Naive thymus-derived CD8-positive, alpha-beta T cell (primary cell): ENCODE data around the gene SKI. TPM values are rescaled to one million over a fixed set of nuclear protein-coding genes. Genes with fewer than 3 reads are reported as not detected.

ENCODE experiments used
- ATAC-seq, 2 donors: fragments of 150-1000 bp; cut with Tn5 transposase in 1 of 2; sonication (Bioruptor Pico), chemical (Tn5 transposase) in 1 of 2; 1 replicate in 1 of 2; 2 replicates in 1 of 2; pipeline ENCODE4 v1.10.0; 2021; ENCODE audit warnings: mild to moderate bottlenecking in 2 of 2, moderate library complexity in 2 of 2
- POLR2A ChIA-PET: fragments of 350-600 bp; sonication (Branson Sonifier 250); formaldehyde crosslinking; loops from one replicate; lab custom pipeline; 2021; ENCODE audit warnings: antibody characterized with exemption; lab: Charles Lee
- DNase-seq, 10 donors: peaks; one replicate each; pipeline versions ENCODE4 v3.0.0 to v3.0.0-alpha.2; 2020 to 2022
- H3K27ac Mint-ChIP-seq, 10 donors: one replicate each; pipeline ENCODE4 v1.8.0; 2020 to 2022; ENCODE audit warnings: mild to moderate bottlenecking in 10 of 10, mixed read lengths in 10 of 10, moderate library complexity in 4 of 10, inconsistent platforms in 1 of 10
- H3K27me3 Mint-ChIP-seq, 5 donors: one replicate each; pipeline ENCODE4 v1.8.0; 2021 to 2022; ENCODE audit warnings: mixed read lengths in 5 of 5
- H3K36me3 Mint-ChIP-seq, 3 donors: one replicate each; pipeline ENCODE4 v1.8.0; 2020 to 2022; ENCODE audit warnings: mixed read lengths in 3 of 3, mild to moderate bottlenecking in 2 of 3, inconsistent platforms in 1 of 3
- H3K4me1 Mint-ChIP-seq, 4 donors: one replicate each; pipeline ENCODE4 v1.8.0; 2021 to 2022; ENCODE audit warnings: mixed read lengths in 4 of 4
- H3K4me3 Mint-ChIP-seq, 10 donors: one replicate each; pipeline ENCODE4 v1.8.0; 2020 to 2022; ENCODE audit warnings: mild to moderate bottlenecking in 10 of 10, mixed read lengths in 10 of 10, moderate library complexity in 6 of 10, inconsistent platforms in 1 of 10
- H3K9me3 Mint-ChIP-seq, 9 donors: one replicate each; pipeline ENCODE4 v1.8.0; 2020 to 2022; ENCODE audit warnings: mixed read lengths in 9 of 9, mild to moderate bottlenecking in 3 of 9, inconsistent platforms in 1 of 9, moderate library complexity in 1 of 9
- polyA plus RNA-seq, 3 donors: library from polyadenylated mRNA; unstranded; fragments of 300-500 nt; fragmentation: Illumina TruSeq; gene quantifications; one replicate each; pipeline ENCODE4 v1.2.3, GENCODE V29; 2021
- total RNA-seq, 8 experiments: library from RNA in 2 of 8; stranded (reverse) in 2 of 8; gene quantifications; one replicate each; pipeline ENCODE4 v1.2.3 and lab custom pipeline; 2021 to 2026

Gene SKI
- total and polyA plus RNA-seq, 5 experiments from 2014 or later, result 0.30 to 105 (median 0.80) TPM

DNA sequence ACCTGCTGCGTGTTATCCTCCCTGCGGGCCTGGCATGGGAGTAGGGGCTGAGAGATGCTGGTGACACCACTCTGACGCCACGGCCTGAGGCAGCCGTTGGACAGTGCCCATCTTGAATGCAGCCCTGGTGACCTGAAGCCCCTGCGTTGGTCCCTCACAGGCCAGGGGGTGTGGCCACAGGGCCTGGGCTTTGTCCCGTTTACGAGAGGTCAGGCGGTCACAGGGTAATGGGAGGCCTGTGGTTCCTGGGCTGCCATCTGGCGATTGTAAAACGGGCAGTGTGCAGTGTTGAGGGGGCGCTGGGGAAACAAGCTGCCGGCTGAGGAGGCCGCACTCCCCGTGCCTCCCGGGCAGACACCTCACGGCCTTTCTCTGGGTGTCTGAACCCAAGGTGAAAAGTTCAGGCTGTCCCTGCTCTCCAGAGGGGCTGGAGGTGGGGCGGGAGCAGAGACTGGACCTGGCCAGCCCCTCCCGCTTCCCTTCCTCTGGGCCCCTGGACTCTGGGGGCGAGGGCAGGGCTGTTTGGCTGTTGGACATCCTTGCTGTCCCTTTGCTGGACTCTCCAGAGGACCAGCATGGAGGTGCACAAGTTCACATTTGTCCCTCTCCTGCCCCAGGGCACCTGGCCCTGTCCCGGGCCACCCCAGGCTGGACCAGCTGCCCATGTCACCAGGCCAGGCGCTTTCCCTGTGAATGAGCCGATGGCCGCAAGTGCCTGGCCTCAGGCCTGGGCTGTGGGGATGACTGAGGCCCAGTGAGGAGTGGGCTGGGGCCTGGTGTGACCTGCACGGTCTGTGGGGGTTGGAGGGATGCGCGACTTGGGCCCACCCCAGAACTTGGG, 42.4 kb downstream of the SKI start:
- Mint-ChIP-seq H3K27me3 (no peaks in the 10 kb centered on the region), H3K4me3 (peak overlapping the region in 2 of 10 donors; percentile 18 to 54), H3K27ac (peak overlapping the region in 4 of 10 donors; percentile 57 to 71 (median 58)), H3K9me3 (no peaks in the 10 kb centered on the region), H3K4me1 (peaks cover 22 to 84% (median 62%) of the 10 kb centered on the region in 4 donors), H3K36me3 (peaks cover 0 to 2% (median 0%) of the 10 kb centered on the region in 3 donors)
- ATAC-seq (no peak), DNase-seq (no peak)
- POLR2A ChIA-PET, result no interaction called here

DNA sequence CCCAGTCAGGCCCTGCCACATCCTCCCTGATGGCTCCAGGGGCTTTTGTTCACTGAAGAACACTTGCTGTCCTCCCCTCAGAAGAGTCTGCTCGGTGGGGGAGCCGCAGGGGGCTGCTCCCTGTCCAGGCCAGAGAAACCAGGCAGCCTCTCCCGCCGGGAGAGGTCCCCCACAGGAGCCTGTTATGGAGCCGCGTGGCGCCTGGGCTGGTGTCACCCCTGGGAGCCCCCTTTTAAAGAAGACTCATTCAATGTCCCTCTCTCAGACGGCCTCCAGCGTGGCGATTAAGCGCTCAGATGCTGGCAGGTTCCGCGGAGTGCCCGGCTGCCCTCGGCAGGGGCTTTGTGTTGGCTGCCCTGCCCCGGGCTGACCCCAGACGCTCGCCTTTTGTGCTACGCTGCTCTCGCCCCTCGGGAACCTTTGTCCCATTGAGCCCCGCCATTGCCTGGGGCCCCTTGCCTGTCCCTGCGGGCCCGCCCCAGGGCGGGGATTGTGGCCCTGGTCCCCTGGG, 43.1 kb downstream of the SKI start:
- POLR2A ChIA-PET, result no interaction called here
- DNase-seq (no peak), ATAC-seq (no peak)
- H3K27me3 Mint-ChIP-seq, result no peaks in the 10 kb centered on the region
- H3K4me3 Mint-ChIP-seq, result no peak overlapping the region
- no peaks in the 10 kb centered on the region for H3K9me3 Mint-ChIP-seq
- peaks cover 0 to 2% (median 0%) of the 10 kb centered on the region in 3 donors for H3K36me3 Mint-ChIP-seq
- H3K4me1 Mint-ChIP-seq, result peaks cover 24 to 85% (median 63%) of the 10 kb centered on the region in 4 donors
- H3K27ac Mint-ChIP-seq, result peak overlapping the region in 5 of 10 donors; percentile 14 to 65 (median 48)

DNA sequence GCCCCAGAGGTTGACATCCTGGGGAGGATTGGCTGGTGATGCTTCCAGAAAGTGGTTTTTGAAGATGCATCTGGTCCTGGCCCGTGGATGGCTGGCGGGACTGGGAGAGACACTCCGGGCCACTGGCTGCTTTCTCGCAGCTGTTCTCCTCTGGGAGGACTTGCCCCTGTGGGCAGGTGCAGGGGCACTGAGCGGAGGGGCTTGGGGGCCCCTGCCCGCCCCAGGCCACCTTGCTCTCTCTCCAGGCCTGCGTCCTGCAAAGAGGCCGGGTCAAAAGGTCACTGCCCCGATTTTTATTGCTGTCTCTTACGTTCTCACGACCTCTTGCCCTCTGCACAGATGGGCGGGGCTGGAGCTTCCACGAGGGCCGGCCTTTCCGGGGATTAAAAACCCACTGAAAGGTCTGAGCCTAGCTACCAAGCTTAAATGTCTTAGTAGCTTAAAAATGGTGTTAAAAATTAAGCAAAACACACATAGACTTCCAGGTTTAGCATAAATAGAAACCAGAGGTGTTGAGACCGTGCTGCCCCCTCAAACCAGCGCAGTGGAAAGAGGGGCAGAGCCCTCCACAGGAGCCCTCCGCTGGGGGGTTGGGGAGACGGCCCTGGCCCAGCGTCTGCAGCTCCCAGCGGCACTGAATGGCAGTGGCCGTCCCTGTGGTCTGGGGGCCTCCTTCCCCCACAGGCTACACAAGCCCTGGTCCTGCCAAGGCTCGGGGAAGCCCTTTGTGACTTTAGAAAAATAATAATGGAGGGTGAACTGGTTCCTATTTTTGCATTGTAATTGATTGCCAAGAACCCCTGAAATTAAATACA, 43.9 kb downstream of the SKI start:
- no peak for DNase-seq
- Mint-ChIP-seq H3K27me3 (no peaks in the 10 kb centered on the region), H3K4me3 (peak overlapping the region in 3 of 10 donors; percentile 36 to 48 (median 43)), H3K36me3 (peaks cover 0 to 2% (median 0%) of the 10 kb centered on the region in 3 donors), H3K9me3 (no peaks in the 10 kb centered on the region), H3K4me1 (peaks cover 27 to 85% (median 63%) of the 10 kb centered on the region in 4 donors), H3K27ac (peak overlapping the region in 6 of 10 donors; percentile 27 to 84 (median 60))
- ATAC-seq, result no peak
- POLR2A ChIA-PET, result no interaction called here

DNA sequence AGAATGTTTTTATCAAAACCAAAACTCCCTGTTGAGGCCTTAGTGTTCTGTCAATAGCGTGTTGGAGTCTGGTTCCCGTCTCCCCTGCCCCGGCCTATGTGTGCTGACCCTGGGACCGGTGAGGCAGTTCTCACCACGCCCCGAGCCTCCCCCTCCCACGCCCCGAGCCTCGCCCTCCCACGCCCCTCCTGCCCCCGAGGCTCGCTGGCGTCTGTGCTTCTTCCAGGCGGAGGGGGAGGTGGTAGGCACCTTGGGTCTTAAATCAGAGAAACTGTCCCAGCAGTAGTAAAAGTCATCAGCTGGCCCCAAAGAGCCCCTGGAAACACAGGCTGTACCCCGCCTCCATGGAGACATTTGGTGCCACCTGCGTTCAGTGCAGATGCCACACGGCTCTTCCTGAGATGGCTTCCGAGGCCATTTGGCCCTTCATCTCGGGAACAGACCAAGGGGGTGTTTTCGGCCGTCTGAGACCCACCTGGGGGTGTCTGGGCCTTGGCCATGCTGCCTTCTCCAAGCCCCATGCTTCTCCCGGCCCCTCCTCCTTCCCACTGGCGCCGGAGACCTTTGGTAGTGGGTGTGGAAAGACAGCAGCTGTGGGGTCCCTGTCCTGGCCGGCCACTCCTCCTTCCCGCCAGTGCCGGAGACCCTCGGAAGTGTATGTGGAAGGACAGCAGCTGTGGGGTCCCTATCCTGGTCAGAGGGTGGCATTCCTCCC, 44.7 kb downstream of the SKI start:
- DNase-seq (no peak), ATAC-seq (no peak)
- Mint-ChIP-seq H3K9me3 (no peaks in the 10 kb centered on the region), H3K4me1 (peaks cover 33 to 86% (median 68%) of the 10 kb centered on the region in 4 donors), H3K36me3 (peaks cover 0 to 8% (median 0%) of the 10 kb centered on the region in 3 donors), H3K27me3 (no peaks in the 10 kb centered on the region), H3K4me3 (peak overlapping the region in 4 of 10 donors; percentile 11 to 78 (median 20)), H3K27ac (peak overlapping the region in 6 of 10 donors; percentile 22 to 88 (median 55))
- POLR2A ChIA-PET, result no interaction called here

DNA sequence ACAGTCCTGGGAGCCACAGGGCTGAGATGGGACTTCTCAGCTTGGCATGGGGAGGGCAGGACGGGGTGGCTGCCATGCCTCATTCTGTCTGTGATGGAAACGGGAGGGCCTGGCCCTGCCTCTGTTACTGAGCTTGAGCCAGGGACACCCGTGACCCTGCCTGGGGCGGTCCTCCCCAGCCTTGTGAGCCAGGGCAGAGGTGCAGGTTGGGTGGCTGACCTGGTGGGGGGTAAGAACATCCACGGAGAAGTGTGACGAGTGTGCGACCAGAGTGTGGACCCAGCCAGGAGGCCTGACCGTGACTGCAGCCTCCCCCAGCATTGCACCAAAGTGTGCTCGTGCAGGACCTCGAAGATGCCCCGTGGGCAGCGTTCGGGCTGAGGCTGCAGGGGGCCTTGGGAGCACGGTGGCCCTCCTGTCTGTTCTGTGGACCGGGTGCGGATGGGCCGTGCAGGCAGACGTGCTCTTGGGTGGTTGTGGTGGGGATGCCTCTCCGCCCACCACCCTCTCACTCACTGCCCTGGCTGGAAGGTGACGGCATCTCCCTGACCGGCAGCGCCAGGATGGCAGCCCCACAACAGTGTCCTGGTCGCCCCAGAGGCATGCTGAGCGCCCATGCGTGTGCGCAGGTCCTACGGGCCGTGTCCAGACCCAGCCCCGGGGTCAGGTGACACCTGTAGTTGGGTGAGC, 45.4 kb downstream of the SKI start:
- H3K4me1 Mint-ChIP-seq, result peaks cover 35 to 87% (median 71%) of the 10 kb centered on the region in 4 donors
- DNase-seq (no peak), ATAC-seq (no peak)
- no peaks in the 10 kb centered on the region for H3K9me3 Mint-ChIP-seq
- H3K27ac Mint-ChIP-seq, result peak overlapping the region in 7 of 10 donors; percentile 22 to 88 (median 48)
- POLR2A ChIA-PET, result no interaction called here
- H3K27me3 Mint-ChIP-seq, result no peaks in the 10 kb centered on the region
- peak overlapping the region in 3 of 10 donors; percentile 11 to 78 (median 23) for H3K4me3 Mint-ChIP-seq
- H3K36me3 Mint-ChIP-seq, result peaks cover 0 to 8% (median 0%) of the 10 kb centered on the region in 3 donors

DNA sequence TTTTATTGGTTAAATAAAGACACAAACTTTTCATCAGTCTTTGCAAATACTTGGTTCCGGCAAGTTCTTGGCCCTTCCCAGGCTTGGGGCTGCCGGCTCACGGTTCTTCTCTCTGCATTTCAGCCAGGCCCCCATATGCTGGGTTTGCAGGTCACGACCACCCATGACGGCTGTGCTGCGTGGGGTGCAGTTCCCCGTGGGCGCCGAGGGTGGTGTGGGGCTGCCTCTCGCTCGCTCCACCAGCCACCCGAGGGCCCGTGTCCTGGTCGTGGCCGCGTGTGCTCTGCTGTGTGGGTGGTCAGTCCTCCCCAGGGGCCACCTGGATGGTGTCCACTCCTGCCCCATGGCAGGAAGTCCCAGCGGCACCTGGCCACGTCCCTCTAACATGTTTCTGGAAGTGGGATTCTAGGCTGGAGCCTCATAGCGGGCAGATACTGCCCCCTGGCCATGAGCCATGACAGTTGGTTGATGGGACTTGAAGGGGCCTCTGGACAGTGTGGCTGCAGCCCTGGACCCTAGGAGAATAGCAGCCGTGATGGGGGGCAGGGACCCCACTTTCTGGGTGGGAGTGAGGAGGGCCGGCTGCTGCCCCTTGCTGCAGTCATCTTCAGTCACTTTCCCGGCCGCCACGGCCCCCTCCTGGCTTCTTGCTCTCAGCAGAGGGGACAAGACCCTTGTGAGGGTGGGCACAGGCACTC, 46.3 kb downstream of the SKI start:
- ATAC-seq, result no peak
- Mint-ChIP-seq H3K4me3 (peak overlapping the region in 3 of 10 donors; percentile 30 to 77 (median 45)), H3K36me3 (peaks cover 0 to 8% (median 0%) of the 10 kb centered on the region in 3 donors), H3K27ac (peak overlapping the region in 7 of 10 donors; percentile 73 to 96 (median 82)), H3K4me1 (peaks cover 34 to 86% (median 70%) of the 10 kb centered on the region in 4 donors), H3K27me3 (no peaks in the 10 kb centered on the region), H3K9me3 (no peaks in the 10 kb centered on the region)
- POLR2A ChIA-PET, result no interaction called here
- no peak for DNase-seq

DNA sequence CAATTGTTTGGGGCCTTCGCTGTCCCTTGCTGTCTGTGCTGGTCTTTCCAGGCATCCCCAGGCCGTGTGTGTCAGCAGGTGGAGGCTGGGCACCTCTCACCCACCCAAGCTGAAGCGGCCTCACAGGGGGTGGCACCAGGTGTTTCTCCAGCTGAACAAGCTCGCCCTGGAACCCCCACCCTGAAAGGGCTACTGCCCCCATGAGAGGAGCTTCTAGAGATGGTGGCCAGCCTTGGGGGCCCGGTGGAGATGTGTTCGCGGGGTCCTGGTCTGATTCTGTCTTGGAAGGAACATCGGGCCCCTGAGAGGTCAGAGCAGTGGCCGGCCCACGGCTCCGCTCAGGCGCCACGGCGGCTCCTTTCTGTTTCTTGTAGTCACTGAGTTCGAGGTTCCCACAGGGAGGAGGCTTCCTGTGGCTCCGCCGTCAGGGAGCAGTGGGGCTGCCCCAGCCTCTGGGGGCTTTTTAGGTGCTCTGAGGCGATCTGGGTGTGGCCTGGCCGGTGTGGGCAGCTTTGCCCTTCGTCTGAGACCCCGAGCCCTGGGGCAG, 46.9 kb downstream of the SKI start:
- H3K4me1 Mint-ChIP-seq, result peaks cover 34 to 87% (median 74%) of the 10 kb centered on the region in 4 donors
- no peaks in the 10 kb centered on the region for H3K9me3 Mint-ChIP-seq
- DNase-seq, result no peak
- POLR2A ChIA-PET, result interaction anchor here (1.1 to 1.9 kb wide), 2 partner anchors 19 to 41 kb away, joined by 4 read pairs; no protein-coding TSS in a partner anchor
- no peaks in the 10 kb centered on the region for H3K27me3 Mint-ChIP-seq
- ATAC-seq, result peak in 1 of 2 donors; percentile 29
- peaks cover 0 to 8% (median 0%) of the 10 kb centered on the region in 3 donors for H3K36me3 Mint-ChIP-seq
- H3K4me3 Mint-ChIP-seq, result peak overlapping the region; percentile 11 to 77 (median 30)
- peak overlapping the region; percentile 37 to 96 (median 82) for H3K27ac Mint-ChIP-seq

DNA sequence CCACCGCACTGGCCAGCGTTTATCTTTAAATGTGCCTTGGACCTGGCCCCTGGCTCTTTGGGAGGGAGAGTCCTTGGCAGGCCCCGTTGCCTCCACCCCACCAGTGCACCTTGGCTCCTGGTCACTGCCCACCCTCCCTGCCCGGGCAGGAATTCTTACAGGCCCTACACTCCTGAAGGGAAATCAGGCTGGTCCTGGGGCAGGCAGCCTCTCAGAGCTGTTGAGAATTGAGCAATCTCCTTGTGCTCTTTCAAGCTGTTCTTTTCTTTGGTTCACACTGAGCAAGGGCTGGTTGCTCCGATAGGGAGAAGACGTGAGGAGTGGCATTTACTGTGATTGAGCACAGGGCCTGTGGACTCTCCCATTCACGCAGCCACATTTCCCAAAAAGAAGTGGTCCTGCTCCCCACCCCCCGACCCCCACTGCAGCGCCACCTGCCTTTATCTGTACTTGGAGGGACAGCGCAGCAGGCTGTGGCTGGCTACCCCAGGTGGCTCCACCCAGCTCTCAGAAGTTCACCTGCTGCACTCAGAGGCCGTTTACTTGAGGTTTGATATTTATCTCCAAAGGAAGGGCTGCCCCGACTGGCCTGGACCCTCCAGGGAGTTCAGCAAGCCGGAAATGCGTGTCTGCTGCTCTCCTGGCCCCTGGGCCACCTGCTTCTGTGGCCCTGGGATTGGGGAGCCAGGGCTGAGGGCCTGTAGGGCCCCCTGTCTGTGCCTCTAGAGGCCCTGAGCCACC, 47.8 kb downstream of the SKI start:
- H3K9me3 Mint-ChIP-seq, result no peaks in the 10 kb centered on the region
- H3K4me1 Mint-ChIP-seq, result peaks cover 34 to 81% (median 73%) of the 10 kb centered on the region in 4 donors
- POLR2A ChIA-PET, result interaction anchor here (0.6 to 1.9 kb wide), 3 partner anchors 18 to 42 kb away, joined by 3 to 4 read pairs (median 4); no protein-coding TSS in a partner anchor
- ATAC-seq (peak in 1 of 2 donors; percentile 38), DNase-seq (no peak)
- H3K27me3 Mint-ChIP-seq, result no peaks in the 10 kb centered on the region
- peak overlapping the region in 9 of 10 donors; percentile 18 to 77 (median 45) for H3K4me3 Mint-ChIP-seq
- peaks cover 0 to 8% (median 0%) of the 10 kb centered on the region in 3 donors for H3K36me3 Mint-ChIP-seq
- peak overlapping the region; percentile 63 to 96 (median 82) for H3K27ac Mint-ChIP-seq

DNA sequence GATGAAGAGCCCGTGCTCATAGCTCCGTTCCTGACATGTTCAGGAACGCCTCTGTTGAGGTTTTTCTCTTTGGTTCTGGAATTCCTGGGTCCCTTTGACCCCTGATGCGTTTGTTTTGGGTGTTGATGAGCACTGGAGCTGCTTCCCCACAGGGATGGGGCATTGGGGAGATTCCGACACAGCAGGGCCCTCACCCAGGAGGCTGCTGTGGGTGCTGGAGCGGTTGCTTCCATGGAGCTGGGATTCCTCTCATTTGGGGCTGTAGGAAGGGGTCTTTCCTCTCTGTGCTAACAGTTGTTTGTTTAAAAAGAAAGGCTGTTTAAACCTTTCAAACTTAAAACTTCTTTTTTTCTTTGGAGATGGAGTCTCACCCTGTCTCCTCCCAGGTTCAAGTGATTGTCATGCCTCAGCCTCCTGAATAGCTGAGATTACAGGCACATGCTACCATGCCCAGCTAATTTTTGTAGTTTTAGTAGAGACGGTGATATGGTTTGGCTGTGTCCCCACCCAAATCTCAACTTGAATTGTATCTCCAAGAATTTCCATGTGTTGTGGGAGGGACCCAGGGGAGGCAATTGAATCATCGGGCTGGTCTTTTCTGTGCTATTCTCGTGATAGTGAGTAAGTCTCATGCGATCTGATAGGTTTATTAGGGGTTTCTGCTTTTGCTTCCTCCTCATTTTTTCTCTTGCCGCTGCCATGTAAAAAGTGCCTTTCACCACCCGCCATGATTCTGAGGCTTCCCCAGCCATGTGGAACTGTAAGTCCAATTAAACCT, 48.9 kb downstream of the SKI start:
- DNase-seq (no peak), ATAC-seq (no peak)
- Mint-ChIP-seq H3K36me3 (peaks cover 0 to 8% (median 0%) of the 10 kb centered on the region in 3 donors), H3K9me3 (no peaks in the 10 kb centered on the region), H3K4me3 (peak overlapping the region in 7 of 10 donors; percentile 2 to 59 (median 45)), H3K27me3 (no peaks in the 10 kb centered on the region), H3K4me1 (peaks cover 32 to 77% (median 69%) of the 10 kb centered on the region in 4 donors), H3K27ac (peak overlapping the region; percentile 33 to 96 (median 76))
- POLR2A ChIA-PET, result interaction anchor here (0.6 to 1.9 kb wide), 2 partner anchors 17 to 24 kb away, joined by 3 to 4 read pairs; no protein-coding TSS in a partner anchor
